Cardiac septum (tissue), 1 donor: ENCODE measurements around the gene TGM3. TPM values are rescaled to one million over a fixed set of nuclear protein-coding genes. Genes with fewer than 3 reads are reported as not detected.

Experiments used
- DNase-seq: peaks from one replicate; pipeline ENCODE4 v3.0.0-alpha.2; 2020; ENCODE audit warnings: low spot score
- intact Hi-C: fragments of 100-400 bp; cut with DNase I; formaldehyde crosslinking; loops from one replicate; pipeline ENCODE4 v1.14.0; 2022
- total RNA-seq: library from RNA; stranded (reverse); fragmentation: NEBNext Ultra II Directional; extraction: Animal tissue kit (Norgen Biotek cat#: 25700); gene quantifications from one replicate; pipeline ENCODE4 v1.2.1, GENCODE V29; 2021
- donor health status: DM: no; HTN: no; CAD: no.

The TGM3 gene
- total RNA-seq, 1 donor from 2014 or later, result not detected

DNA sequence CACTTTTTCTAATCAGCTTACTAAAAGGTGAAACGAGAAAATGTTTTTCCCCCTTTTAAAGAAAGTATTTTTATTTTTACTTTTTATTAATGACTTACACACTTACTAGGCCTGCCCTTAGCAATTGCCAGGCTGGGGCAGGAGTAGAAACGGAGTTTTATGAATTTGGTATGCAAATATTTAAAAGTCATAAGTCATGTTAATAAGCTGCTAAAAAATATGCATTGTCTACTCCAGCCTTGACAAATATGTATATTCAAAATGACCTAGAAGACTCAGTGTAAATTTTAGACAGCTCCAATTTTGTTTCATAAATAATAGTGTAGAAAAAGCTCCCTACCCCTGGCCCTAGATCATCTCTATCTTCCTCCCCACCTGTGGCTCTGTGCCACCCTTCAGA is 67.4 kb downstream of the TGM3 start:
- intact Hi-C loops, result no loop called here

DNA sequence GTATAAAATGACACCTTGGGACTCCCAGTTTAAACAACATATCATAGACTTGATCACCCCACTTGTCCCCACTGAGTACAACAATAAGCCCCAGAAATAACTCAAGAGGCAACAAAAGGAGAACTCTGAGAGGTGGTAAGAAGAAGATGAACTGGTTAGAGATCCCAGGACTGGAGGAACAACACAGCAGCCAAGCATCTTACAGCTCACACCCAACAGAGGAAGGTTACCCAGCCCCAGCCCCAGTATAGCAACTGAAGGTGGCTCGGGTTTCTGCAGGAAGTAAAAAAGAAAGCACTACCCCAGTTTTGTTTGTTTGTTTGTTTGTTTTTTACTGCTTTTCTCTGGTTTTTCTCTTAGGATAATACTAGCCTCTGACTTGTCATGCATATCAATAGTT is 67.8 kb downstream of the TGM3 start:
- intact Hi-C loops, result no loop called here
- DNase-seq, result no peak

More for the DNA sequence above, 67.4 kb downstream of the TGM3 start:
- no peak for DNase-seq

DNA sequence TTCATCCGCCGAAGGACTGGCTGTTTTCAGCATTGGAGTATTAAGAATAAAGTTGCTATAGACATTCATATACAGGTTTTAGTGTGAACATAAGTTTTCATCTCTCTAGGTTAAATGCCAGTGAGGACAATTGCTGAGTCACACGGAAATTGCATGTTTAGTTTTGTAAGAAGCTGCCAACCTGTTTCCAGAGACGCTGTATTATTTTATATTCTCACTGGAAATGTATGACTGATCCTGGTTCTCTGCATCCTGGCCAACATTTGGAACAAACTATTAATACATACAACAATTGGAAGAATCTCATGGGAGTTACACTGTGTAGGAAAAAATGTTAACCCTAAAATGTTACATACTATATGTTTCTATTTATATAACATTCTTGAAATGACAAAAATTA is 68.2 kb downstream of the TGM3 start:
- intact Hi-C loops, result no loop called here
- DNase-seq, result no peak

DNA sequence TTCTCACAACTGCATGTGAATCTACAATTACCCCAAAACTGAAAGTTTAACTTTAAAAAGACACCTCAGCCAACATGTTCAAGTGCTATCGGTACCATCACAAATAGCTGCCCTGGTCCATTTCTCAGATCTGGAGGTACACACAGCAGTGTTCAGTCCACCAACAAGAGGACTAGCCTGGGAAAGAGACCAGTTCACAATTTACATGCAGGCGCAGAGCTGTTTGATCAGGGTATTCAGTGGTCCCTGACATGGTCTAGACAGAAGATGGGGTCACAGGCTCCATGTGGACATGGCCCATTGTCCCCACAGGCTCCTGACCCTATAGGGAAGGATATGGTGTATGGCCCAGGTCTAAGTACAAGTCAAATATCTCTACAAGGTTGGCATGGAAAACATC is 69.3 kb downstream of the TGM3 start:
- no peak for DNase-seq
- intact Hi-C loops, result no loop called here

DNA sequence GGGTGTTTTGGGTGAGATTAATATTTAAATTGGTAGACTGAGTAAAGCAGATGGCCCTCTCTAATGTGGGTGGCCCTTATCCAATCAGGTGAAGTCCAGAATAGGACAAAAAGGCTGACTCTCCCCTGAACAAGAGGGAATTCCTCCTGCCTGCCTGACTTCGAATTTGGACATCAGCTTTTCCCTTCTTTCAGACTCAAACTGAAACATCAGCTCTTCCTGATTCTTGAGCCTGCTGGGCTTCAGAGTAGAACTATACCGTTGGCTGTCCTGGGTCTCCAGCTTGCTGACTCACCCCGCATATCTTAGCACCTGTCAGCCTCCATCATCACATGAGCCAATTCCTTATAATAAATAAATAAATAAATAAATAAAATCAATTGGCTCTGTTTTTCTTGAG is 69.9 kb downstream of the TGM3 start:
- DNase-seq, result no peak
- intact Hi-C loops, result no loop called here

DNA sequence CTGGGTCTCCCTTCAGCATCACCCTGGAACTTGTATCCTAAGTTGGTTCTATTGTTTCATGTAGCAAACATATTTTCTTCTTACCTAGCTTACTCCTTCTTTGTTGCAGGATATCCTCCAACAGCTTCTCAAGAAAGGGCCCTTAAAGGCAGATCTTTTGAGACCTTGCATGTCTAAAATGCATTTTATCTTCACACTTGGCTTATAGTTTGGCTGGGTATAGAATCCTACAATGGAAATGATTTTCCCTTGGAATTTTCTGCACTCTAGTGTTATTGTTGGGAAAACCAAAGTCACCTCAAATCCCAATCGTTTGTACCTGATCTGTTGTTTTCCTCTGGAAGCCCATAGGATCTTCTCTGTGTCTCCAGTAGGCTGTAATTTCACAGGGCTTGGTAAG is 72.8 kb downstream of the TGM3 start:
- DNase-seq, result no peak
- intact Hi-C loops, result no loop called here

DNA sequence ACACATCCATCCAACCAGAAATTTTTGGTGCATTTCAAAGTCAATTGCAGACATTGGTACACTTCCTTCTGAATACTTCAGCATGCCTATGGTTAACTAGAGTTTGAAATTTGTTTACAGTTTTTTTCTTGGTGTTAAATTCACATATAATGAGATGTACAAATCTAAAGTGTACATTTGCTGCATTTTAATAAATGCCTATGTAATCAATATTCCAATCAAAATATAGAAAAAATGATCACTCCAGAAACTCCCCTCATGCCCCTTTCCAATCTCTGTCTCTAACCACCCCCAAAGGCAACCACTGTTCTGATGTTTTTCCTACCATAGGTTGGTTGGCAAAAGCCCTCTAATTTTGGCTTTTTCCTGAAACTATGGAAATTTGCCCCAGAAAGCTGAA is 77.3 kb downstream of the TGM3 start:
- DNase-seq, result no peak
- intact Hi-C loops, result no loop called here

DNA sequence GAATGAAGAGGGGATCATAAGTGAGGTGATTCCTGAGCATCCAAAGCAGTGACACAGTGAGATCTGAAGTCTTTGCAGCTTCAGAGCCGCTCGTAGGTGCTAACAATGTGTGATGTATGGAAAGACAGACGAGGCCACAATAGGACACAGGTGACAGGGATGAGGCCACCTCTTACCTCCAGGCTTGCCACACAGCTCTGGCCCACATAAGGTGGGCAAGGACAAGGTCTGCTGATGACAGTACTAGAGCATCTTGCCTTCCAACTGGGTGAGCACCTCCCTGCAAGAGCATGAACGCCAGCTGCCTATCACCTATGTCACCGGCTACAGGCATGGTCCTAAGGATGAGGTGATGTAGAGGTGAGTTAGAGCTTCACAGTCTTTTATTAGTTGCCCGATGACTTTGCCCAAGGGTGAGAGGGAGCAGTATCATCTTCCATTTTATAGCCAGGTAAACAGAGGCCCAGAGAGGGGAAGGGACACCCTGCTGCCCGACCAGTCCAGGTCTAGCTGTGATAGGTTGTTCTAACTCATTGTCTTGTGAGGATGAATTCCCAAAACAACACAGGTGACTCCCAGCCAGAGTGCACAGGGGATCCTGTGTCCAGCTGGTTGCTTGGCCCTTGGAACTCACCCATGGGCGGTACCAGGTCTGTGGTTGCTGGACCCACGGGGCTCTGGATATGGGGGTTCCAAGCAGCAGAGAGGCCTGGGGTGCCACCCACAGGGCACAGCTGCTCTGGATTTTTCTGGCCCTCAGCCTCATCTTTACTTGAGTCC is 78.7 kb downstream of the TGM3 start:
- intact Hi-C loops, result no loop called here
- DNase-seq, result no peak

DNA sequence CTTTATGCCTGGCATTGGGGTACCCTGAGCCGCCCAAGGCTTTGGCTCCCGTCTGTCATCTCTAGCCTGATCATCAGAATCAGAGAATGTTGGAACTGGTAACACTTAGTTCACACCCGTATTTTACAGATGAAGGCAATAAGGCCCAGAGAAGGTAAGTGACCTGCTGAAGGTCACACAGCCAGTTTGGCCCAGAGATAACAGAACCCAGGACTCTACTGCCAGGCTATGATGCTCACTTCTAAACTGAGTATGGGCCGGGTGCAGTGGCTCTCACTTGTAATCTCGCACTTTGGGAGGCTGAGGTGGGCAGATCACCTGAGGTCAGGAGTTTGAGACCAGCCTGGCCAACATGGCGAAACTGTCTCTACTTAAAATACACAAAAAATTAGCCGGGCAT is 83.1 kb downstream of the TGM3 start:
- no peak for DNase-seq
- intact Hi-C loops, result no loop called here

DNA sequence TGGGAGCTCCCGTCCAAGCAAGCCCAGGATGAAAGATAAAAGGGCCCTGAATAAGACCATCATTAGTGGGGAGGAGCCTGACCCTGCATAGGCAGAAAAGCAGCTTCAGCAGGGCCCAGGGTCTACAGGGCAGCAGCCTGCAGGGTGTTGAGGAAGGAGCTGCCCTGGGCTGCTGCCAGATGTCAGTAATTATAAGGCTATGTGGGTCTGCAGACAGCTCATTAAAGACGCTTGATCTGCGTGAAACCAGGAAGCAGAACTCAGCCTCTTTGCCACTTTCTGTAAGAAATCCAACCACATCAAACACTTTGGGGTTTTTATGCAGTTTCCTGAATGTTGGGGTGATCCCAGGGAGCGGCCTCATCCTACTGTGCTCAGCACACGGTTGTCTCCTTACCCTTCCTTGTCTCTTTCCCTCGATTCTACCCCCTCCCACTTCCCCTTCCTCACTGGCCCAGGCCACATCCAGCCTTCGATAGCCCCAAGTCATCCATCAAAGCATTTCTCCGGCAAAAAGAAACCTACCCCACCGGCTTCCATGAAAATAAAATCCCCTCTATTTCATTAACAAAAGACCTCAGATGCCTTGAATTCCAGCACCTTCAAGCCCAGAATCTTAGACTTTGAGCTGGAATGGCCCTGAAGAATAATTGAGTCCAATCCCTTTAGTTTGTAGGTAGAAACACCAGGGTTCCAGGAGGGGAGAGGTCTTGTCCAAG is 83.9 kb downstream of the TGM3 start:
- DNase-seq, result no peak

DNA sequence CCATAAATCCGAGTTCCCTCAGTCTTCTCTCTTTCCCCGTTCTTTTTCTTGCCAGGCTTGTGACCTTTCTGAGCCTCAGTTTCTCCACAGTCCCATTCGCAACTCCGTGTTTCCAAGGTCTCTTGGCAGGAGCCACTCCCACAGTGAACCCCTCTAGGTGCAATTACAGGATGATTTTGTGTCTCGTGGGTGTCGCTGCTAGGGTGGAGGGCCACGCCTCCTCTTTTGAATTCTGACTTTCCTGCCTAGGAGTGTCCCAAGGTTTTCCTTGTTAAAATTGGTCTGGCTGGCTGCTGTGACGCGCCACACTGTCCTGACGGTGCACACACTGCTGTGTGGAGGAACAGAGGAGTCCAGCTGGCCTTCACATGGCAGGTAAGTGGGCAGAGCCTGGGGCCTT is 84.8 kb downstream of the TGM3 start, which contains the start of gene TGM6:
TGM6 (plus strand) TSS at position 301 of the 400 bp plus-strand sequence; CDS start at position 369, 68 bp downstream.
- no peak for DNase-seq
- intact Hi-C loops, result no loop called here

More for the DNA sequence above, 83.9 kb downstream of the TGM3 start:
- intact Hi-C loops, result no loop called here

DNA sequence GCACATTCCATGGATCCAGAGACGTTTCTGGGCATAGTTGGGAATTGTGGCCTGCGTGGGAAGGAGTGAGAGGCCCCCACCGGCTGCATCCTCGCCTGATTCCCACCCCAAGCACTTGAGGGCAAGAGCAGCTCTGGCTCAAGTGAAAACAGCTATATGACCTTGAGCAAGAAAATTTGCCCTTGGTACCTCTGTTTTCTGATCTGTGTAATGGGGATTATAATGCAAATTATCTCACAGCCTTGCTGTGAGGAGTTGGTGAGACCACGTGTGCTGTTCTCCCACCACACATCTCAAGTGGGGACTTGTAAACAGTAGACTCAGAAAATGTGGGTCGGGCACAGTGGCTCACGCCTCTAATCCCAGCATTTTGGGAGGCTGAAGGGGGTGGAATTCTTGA is 85.5 kb downstream of the TGM3 start:
- no peak for DNase-seq
- intact Hi-C loops, result no loop called here

DNA sequence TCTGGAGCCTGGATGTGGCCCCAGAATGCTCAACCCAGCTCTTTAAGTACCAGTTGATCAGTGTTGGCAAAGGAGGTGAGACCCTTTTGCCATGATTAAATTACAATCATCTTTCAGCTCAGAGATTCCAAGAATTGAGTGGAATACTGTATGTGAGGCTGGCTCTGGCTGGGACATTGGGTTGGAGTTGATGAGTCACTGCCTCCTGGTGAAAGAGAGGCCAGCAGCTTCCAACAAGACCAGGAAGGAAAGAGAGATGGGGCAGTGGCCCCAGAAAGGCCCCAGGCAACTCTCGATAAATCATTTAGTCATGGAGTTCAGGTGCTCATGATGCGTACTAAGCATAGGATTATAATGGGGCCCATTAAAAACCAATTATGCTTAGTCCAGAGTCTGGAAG is 87.0 kb downstream of the TGM3 start:
- intact Hi-C loops, result no loop called here
- no peak for DNase-seq

DNA sequence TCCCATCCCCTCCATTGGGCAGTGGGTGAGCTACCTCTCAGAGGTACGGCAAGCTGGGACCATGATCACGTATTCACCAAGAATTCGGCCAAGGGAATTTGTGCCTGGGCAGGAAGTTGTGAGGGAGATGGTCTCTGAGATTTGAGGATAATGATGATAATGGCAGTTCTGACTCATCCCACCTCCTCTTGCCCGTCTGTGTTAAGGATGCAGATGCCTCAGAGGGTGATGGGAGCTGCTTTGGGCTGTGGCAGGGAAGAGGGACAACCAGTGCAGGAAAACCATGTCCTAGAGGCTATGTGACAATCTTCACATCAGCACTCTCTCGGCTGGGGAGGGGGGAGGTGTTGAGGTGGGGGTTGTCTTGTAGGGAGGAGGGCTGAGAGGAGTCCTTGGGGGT is 89.2 kb downstream of the TGM3 start:
- intact Hi-C loops, result no loop called here

DNA sequence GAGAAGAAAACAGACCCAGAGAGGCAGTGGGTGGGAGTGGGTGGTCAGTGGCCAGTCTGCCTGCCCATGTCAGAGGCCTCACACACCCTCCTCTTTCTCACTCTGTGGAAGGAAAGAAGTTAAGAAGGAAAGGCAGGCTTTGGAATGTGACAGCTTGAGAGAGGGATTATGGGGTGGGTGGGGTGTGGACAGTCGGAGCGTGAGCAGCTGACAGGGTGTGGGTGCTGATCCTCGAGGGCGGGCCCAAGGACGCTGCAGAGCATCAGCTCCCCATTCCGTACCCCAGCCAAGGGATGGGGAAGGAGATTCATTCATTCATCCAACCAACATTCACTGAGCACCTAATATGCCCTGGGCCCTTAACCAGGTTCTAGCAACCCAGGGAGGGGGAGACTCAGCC is 89.7 kb downstream of the TGM3 start:
- intact Hi-C loops, result no loop called here
- no peak for DNase-seq

More for the DNA sequence above, 89.2 kb downstream of the TGM3 start:
- no peak for DNase-seq

DNA sequence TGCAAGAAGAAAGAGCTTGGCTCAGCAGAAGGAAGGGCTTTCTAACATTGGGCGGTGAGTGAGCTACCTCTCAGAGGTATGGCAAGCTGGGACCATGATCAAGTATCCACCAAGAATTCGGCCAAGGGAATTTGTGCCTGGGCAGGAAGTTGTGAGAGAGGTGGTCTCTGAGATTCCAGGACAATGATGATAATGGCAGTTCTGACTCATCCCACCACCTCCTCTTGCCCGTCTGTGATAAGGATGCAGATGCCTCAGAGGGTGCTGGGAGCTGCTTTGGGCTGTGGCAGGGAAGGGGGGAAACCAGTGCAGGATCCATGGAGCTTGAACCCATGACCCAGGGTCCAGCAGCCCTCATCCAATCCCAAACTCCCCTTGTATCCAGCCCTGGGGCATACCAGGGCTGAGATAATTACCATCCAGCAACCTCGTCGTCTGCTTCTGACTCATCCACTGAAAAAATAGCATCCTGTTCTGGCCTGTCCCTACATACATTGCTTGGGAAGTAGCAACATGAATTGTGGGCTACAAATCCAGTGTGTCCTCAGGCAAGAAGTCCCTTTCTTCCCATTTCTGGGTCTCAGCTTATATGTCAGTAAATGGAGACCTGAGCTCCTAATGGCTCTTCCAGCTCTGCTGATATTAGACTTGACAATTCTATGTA is 90.8 kb downstream of the TGM3 start:
- intact Hi-C loops, result no loop called here
- no peak for DNase-seq

DNA sequence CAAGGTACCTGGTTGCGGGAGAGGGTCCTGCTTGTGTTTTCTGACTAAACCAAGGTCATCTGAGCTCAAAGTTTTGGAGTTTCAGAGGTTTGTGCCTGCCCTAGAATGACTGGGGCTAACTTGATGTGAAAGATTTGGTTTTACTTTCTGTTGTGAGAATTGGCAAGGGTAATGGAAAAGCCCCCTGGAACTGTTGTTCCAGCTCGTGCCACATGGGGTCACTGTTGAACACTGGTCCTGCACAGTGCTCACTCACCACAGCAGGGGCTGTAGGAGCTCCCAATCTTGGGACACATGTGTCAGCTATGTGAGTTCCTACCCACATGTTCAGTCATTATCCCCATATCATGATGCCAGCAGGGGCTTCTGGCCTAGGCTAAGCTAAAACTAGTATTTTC is 91.4 kb downstream of the TGM3 start:
- no peak for DNase-seq
- intact Hi-C loops, result no loop called here

DNA sequence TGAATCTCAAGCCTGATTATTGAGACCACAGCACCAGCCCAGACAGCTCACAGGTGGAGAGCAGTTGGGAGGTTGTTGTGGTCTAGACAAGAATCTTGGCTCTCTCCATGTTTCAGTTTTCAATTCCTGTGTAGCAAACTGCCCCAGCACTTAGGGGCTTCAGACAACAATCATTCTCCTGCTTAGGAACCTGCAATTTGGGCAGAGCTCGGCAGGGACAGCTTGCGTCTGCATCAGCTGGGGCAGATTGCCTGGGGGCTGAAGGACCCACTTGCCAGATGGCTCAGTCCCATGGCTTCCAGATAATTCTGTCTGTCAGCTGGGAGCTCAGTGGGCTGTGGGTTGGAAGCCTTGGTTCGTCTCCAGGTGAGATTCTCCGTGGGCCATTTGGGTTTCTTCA is 91.8 kb downstream of the TGM3 start:
- intact Hi-C loops, result no loop called here
- no peak for DNase-seq
